H9 (cell line): Measurements from ENCODE around the gene RAET1G. TPM values are rescaled to one million over a fixed set of nuclear protein-coding genes. Genes with fewer than 3 reads are reported as not detected.

Source experiments
- DNase-seq: peaks from one replicate; pipeline ENCODE4 v3.0.0-alpha.2; 2017
- H2AFZ ChIP-seq: one replicate; pipeline ENCODE4 v1.6.1; 2013; ENCODE audit warnings: mild to moderate bottlenecking, low read length, control low read depth, moderate library complexity
- H2AK5ac ChIP-seq: 2 replicates; pipeline ENCODE4 v1.6.1; 2013; ENCODE audit warnings: low read length, control low read depth, mixed read lengths; ENCODE audit not compliant: insufficient read length
- H2BK120ac ChIP-seq: one replicate; pipeline ENCODE4 v1.6.1; 2013; ENCODE audit warnings: low read depth, mild to moderate bottlenecking, low read length, control low read depth, inconsistent platforms; ENCODE audit not compliant: poor library complexity, severe bottlenecking
- H2BK12ac ChIP-seq: 2 replicates; pipeline ENCODE4 v1.6.1; 2013; ENCODE audit warnings: low read length, control low read depth, mixed read lengths, low read depth; ENCODE audit not compliant: insufficient read length
- H2BK15ac ChIP-seq: 2 replicates; pipeline ENCODE4 v1.6.1; 2013; ENCODE audit warnings: low read depth, low read length, control low read depth
- H2BK20ac ChIP-seq: one replicate; pipeline ENCODE4 v1.6.1; 2013; ENCODE audit warnings: low read depth, mild to moderate bottlenecking, low read length, control low read depth, inconsistent platforms; ENCODE audit not compliant: poor library complexity, severe bottlenecking
- H2BK5ac ChIP-seq: 2 replicates; pipeline ENCODE4 v1.6.1; 2013; ENCODE audit warnings: low read length, control low read depth, mixed read lengths; ENCODE audit not compliant: insufficient read length
- H3K14ac ChIP-seq: 2 replicates; pipeline ENCODE4 v1.6.1; 2013; ENCODE audit warnings: low read length, control low read depth; ENCODE audit not compliant: insufficient read depth
- H3K18ac ChIP-seq: 2 replicates; pipeline ENCODE4 v1.6.1; 2013; ENCODE audit warnings: low read depth, mild to moderate bottlenecking, mixed read lengths, low read length, control low read depth; ENCODE audit not compliant: insufficient read length
- H3K23ac ChIP-seq: 2 replicates; pipeline ENCODE4 v1.6.1; 2013; ENCODE audit warnings: low read length, control low read depth, mixed read lengths, low read depth; ENCODE audit not compliant: insufficient read length
- H3K23me2 ChIP-seq: 2 replicates; pipeline ENCODE4 v1.6.1; 2013; ENCODE audit warnings: low read depth, mild to moderate bottlenecking, mixed read lengths, low read length, control low read depth; ENCODE audit not compliant: insufficient read length, poor library complexity, severe bottlenecking
- H3K27ac ChIP-seq: 2 replicates; pipeline ENCODE4 v1.5.1; 2013; ENCODE audit warnings: low read length, control low read depth, mixed read lengths, low read depth; ENCODE audit not compliant: insufficient read length
- H3K27me3 ChIP-seq: 2 replicates; pipeline ENCODE4 v1.6.1; 2013; ENCODE audit warnings: low read length, control low read depth, inconsistent platforms; ENCODE audit not compliant: insufficient read depth
- H3K4ac ChIP-seq: 2 replicates; pipeline ENCODE4 v1.6.1; 2013; ENCODE audit warnings: low read depth, mild to moderate bottlenecking, control low read depth, inconsistent platforms, low read length, moderate library complexity
- H3K4me1 ChIP-seq: 2 replicates; pipeline ENCODE4 v1.6.1; 2013; ENCODE audit warnings: low read length, control low read depth, inconsistent platforms; ENCODE audit not compliant: insufficient read depth
- H3K4me2 ChIP-seq: 2 replicates; pipeline ENCODE4 v1.6.1; 2013; ENCODE audit warnings: low read length, control low read depth, mixed read lengths; ENCODE audit not compliant: insufficient read length, insufficient read depth
- H3K56ac ChIP-seq: 2 replicates; pipeline ENCODE4 v1.6.1; 2013; ENCODE audit warnings: low read depth, mild to moderate bottlenecking, mixed read lengths, low read length, control low read depth; ENCODE audit not compliant: insufficient read length
- H3K79me1 ChIP-seq: 2 replicates; pipeline ENCODE4 v1.6.1; 2013; ENCODE audit warnings: low read depth, mild to moderate bottlenecking, moderate library complexity, low read length, control low read depth, inconsistent platforms; ENCODE audit not compliant: insufficient read depth, poor library complexity, severe bottlenecking
- H3K79me2 ChIP-seq: 2 replicates; pipeline ENCODE4 v1.6.1; 2013; ENCODE audit warnings: low read length, control low read depth, inconsistent platforms; ENCODE audit not compliant: insufficient read depth
- H3K9ac ChIP-seq: 2 replicates; pipeline ENCODE4 v1.6.1; 2013; ENCODE audit warnings: low read length, control low read depth, mixed read lengths; ENCODE audit not compliant: insufficient read length; ENCODE audit errors: extremely low read depth
- H3K9me3 ChIP-seq: one replicate; pipeline ENCODE4 v1.6.1; 2013; ENCODE audit warnings: low read depth, low read length, inconsistent platforms; ENCODE audit not compliant: control insufficient read depth
- H3T11ph ChIP-seq: one replicate; pipeline ENCODE4 v1.6.1; 2013; ENCODE audit warnings: mild to moderate bottlenecking, low read length, control low read depth, inconsistent platforms
- H4K20me1 ChIP-seq: one replicate; pipeline ENCODE4 v1.6.1; 2013; ENCODE audit not compliant: control insufficient read depth, insufficient read length, insufficient read depth
- H4K5ac ChIP-seq: 2 replicates; pipeline ENCODE4 v1.6.1; 2013; ENCODE audit warnings: low read depth, mild to moderate bottlenecking, mixed read lengths, low read length, control low read depth; ENCODE audit not compliant: insufficient read length
- H4K8ac ChIP-seq: replicated peaks from 2 replicates; pipeline ENCODE4 v1.6.1; 2013; ENCODE audit warnings: low read length, control low read depth, mixed read lengths, low read depth; ENCODE audit not compliant: insufficient read length
- H4K91ac ChIP-seq: 2 replicates; pipeline ENCODE4 v1.6.1; 2013; ENCODE audit warnings: low read depth, mild to moderate bottlenecking, moderate library complexity, mixed read lengths, low read length, control low read depth; ENCODE audit not compliant: insufficient read length
- H3K27ac Mint-ChIP-seq, 3 experiments: 2 replicates in 2 of 3; 3 replicates in 1 of 3; pipeline ENCODE4 v1.8.0; 2020 to 2021; ENCODE audit warnings: mixed read lengths in 3 of 3, mild to moderate bottlenecking in 1 of 3, moderate library complexity in 1 of 3
- H3K27me3 Mint-ChIP-seq: 2 replicates; pipeline ENCODE4 v1.8.0; 2021; ENCODE audit warnings: low read depth, mild to moderate bottlenecking, moderate library complexity, mixed read lengths
- H3K36me3 Mint-ChIP-seq, 3 experiments: 2 replicates in 2 of 3; 3 replicates in 1 of 3; pipeline ENCODE4 v1.8.0; 2020 to 2021; ENCODE audit warnings: low read depth in 3 of 3, mixed read lengths in 3 of 3; ENCODE audit not compliant: insufficient read depth in 1 of 3
- H3K4me1 Mint-ChIP-seq, 2 experiments: 2 replicates each; pipeline ENCODE4 v1.8.0; 2020; ENCODE audit warnings: mixed read lengths in 2 of 2
- H3K4me3 Mint-ChIP-seq, 2 experiments: 2 replicates in 1 of 2; 3 replicates in 1 of 2; pipeline ENCODE4 v1.8.0; 2020 to 2021; ENCODE audit warnings: mild to moderate bottlenecking in 2 of 2, mixed read lengths in 2 of 2, moderate library complexity in 1 of 2
- H3K9me3 Mint-ChIP-seq, 2 experiments: 2 replicates in 1 of 2; 3 replicates in 1 of 2; pipeline ENCODE4 v1.8.0; 2020; ENCODE audit warnings: mild to moderate bottlenecking in 2 of 2, mixed read lengths in 2 of 2, moderate library complexity in 1 of 2
- CTCF ChIP-seq: fragments of 200-600 bp; sonication (generic); conservative IDR thresholded peaks from 3 replicates; pipeline ENCODE4 v1.8.0; 2021; ENCODE audit warnings: antibody characterized with exemption, mild to moderate bottlenecking
- WGBS: extraction: QIAGEN DNeasy Blood & Tissue Kit; methylation state at CpG from one replicate; pipeline ENCODE4 v1.1.7; 2013; ENCODE audit warnings: missing lambda C conversion rate, low lambda C conversion rate, mixed read lengths; ENCODE audit not compliant: insufficient read length; ENCODE audit errors: extremely low coverage; 5-methylcytosine and 5-hydroxymethylcytosine counted together
- total RNA-seq: library from RNA; stranded (reverse); gene quantifications from 2 replicates; pipeline ENCODE4 v1.2.1, GENCODE V29; 2021

RAET1G gene
- total RNA-seq, 1 experiment from 2014 or later, result not detected

- Histone ChIP-seq H2BK5ac (no peak overlapping the region), H4K20me1 (no peaks in the 10 kb centered on the region), H2AFZ (no peak overlapping the region), H4K91ac (no peak overlapping the region), H3K27ac (no peak overlapping the region), H3K18ac (no peak overlapping the region), H4K8ac (no peak overlapping the region), H3K79me1 (no peaks in the 10 kb centered on the region), H3K79me2 (no peaks in the 10 kb centered on the region), H2BK20ac (no peak overlapping the region), H2BK12ac (no peak overlapping the region), H2BK15ac (no peak overlapping the region), H3K4ac (no peak overlapping the region), H3K23ac (no peak overlapping the region), H3T11ph (no peak overlapping the region), H3K14ac (no peak overlapping the region), H2BK120ac (no peak overlapping the region), H3K4me2 (no peak overlapping the region), H3K23me2 (no peaks in the 10 kb centered on the region), H2AK5ac (no peak overlapping the region), H4K5ac (no peak overlapping the region), H3K27me3 (no peaks in the 10 kb centered on the region), H3K9me3 (no peaks in the 10 kb centered on the region), H3K56ac (no peak overlapping the region), H3K9ac (no peak overlapping the region), H3K4me1 (no peaks in the 10 kb centered on the region)
- no CpG with 5 or more reads among the region's 6 CpGs for WGBS
- no peak for TF ChIP-seq CTCF
- Mint-ChIP-seq H3K27ac (no peak overlapping the region), H3K36me3 (peaks cover 5 to 7% (median 5%) of the 10 kb centered on the region in 3 experiments; a peak in 5 of 7 replicates), H3K27me3 (peaks cover 22% of the 10 kb centered on the region), H3K4me1 (peaks cover 0 to 7% of the 10 kb centered on the region in 2 experiments; a peak in 1 of 4 replicates), H3K9me3 (peaks cover 31 to 40% of the 10 kb centered on the region in 2 experiments), H3K4me3 (no peak overlapping the region)
- DNase-seq, result no peak
Observed at GRCh38 chr6:149905911-149906371, 17.0 kb downstream of the RAET1G start.
